Small intestine (tissue), 7 donors: Measurements from ENCODE around the gene ZSWIM1. TPM values are rescaled to one million over a fixed set of nuclear protein-coding genes. Genes with fewer than 3 reads are reported as not detected.

ENCODE experiments used
- DNase-seq, 2 donors: peaks; one replicate each; pipeline versions ENCODE4 v3.0.0 to v3.0.0-alpha.2; 2013
- FAIRE-seq: peaks from 2 replicates; lab custom pipeline; 2012; peaks lifted over from hg19 to GRCh38; lab: Jason Lieb, UNC
- H3K27ac ChIP-seq, 3 donors: one replicate each; pipeline ENCODE4 v1.5.1; 2013; ENCODE audit warnings: low read length in 2 of 3, mild to moderate bottlenecking in 2 of 3, control low read depth in 1 of 3, inconsistent platforms in 1 of 3, low read depth in 1 of 3, moderate library complexity in 1 of 3
- H3K27me3 ChIP-seq, 3 donors: one replicate each; pipeline ENCODE4 v1.6.1; 2013; ENCODE audit warnings: low read length in 3 of 3, inconsistent platforms in 1 of 3; ENCODE audit not compliant: control insufficient read depth in 3 of 3, insufficient read depth in 3 of 3
- H3K36me3 ChIP-seq, 3 donors: one replicate each; pipeline ENCODE4 v1.6.1; 2013; ENCODE audit warnings: low read length in 3 of 3, inconsistent platforms in 1 of 3, low read depth in 1 of 3, mild to moderate bottlenecking in 1 of 3, moderate library complexity in 1 of 3; ENCODE audit not compliant: control insufficient read depth in 3 of 3, insufficient read depth in 2 of 3
- H3K4me1 ChIP-seq, 3 donors: one replicate each; pipeline ENCODE4 v1.6.1; 2013; ENCODE audit warnings: low read length in 2 of 3, inconsistent platforms in 1 of 3, low read depth in 1 of 3, mild to moderate bottlenecking in 1 of 3, moderate library complexity in 1 of 3; ENCODE audit not compliant: control insufficient read depth in 3 of 3, insufficient read depth in 2 of 3
- H3K4me3 ChIP-seq, 3 donors: one replicate each; pipeline ENCODE4 v1.5.1; 2013; ENCODE audit warnings: low read length in 3 of 3, control low read depth in 1 of 3, inconsistent platforms in 1 of 3, low read depth in 1 of 3, mild to moderate bottlenecking in 1 of 3, moderate library complexity in 1 of 3
- H3K9me3 ChIP-seq, 2 donors: one replicate each; pipeline ENCODE4 v1.6.1; 2013; ENCODE audit warnings: low read depth in 1 of 2, low read length in 1 of 2; ENCODE audit not compliant: control insufficient read depth in 2 of 2, insufficient read depth in 1 of 2
- WGBS, 3 donors: extraction: QIAGEN DNeasy Blood & Tissue Kit; methylation state at CpG; one replicate each; pipeline ENCODE4 v1.1.7; 2013; 5-methylcytosine and 5-hydroxymethylcytosine counted together
- polyA plus RNA-seq, 4 donors: library from polyadenylated mRNA; stranded (reverse) in 3 of 4; unstranded in 1 of 4; fragments of 200-250 nt in 3 of 4; fragments of 120-200 nt in 1 of 4; gene quantifications; one replicate each; pipeline versions ENCODE4 v1.2.1 to v1.2.3, GENCODE V29; 2013
- donor health status: healthy with polysubstance abuse.
- donor health status: control.
- donor health status: control.
- donor health status: Bipolar disorder and iron deficiency.
- donor health status: healthy.

Gene ZSWIM1
- polyA plus RNA-seq, 4 donors, result 2.5 to 17.1 (median 3.6) TPM

GRCh38 chr20:45905505-45906079 is 24.6 kb downstream of the ZSWIM1 start:
- 85 to 89% (median 87%) methylated on average over 8 of the region's 8 CpGs for WGBS, 3 donors
- Histone ChIP-seq H3K4me1 (no peaks in the 10 kb centered on the region), H3K4me3 (no peak overlapping the region), H3K9me3 (no peaks in the 10 kb centered on the region), H3K27me3 (no peaks in the 10 kb centered on the region), H3K27ac (no peak overlapping the region), H3K36me3 (peaks cover 0 to 29% (median 5%) of the 10 kb centered on the region in 3 donors)
- FAIRE-seq (no peak), DNase-seq (no peak)

DNA sequence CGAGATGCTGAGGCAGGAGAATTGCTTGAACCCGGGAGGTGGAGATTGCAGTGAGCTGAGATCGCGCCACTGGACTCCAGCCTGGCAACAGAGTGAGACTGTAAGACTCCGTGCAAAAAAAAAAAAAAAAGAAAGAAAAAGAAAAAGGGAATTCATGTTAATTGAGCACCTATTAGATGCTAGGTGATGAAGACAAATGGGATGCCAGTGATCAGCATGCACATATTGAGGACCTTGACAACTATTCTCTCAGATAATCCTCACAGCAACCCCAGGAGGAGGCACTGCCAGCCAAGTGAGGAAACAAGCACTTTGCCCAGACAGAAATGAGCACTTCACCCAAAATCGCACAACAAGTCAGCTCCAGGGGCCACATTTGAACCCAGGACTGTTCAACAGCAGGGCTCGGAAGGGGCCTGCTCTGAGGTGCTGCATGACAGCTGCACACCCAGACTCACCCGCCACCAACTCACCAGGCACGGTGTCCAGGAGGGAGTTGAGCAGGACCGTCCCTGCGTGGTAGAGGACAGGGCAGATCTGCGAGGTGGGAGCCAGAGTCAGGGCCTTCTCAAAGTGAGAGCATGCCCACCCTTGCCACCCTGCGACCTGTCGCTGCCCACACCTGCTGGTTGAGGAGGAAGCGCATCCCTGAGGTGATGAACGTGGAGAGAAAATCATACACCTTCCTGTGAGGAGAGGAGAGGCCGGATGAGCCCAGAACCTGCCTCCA is 26.4 kb downstream of the ZSWIM1 start:
- Histone ChIP-seq H3K9me3 (no peaks in the 10 kb centered on the region), H3K36me3 (peaks cover 0 to 23% (median 0%) of the 10 kb centered on the region in 3 donors), H3K27ac (no peak overlapping the region), H3K4me1 (peaks cover 0 to 15% (median 4%) of the 10 kb centered on the region in 3 donors), H3K27me3 (no peaks in the 10 kb centered on the region), H3K4me3 (no peak overlapping the region)
- no peak for FAIRE-seq
- WGBS, 3 donors, result 88 to 95% (median 93%) methylated on average over 17 of the region's 17 CpGs
- DNase-seq, result no peak

DNA sequence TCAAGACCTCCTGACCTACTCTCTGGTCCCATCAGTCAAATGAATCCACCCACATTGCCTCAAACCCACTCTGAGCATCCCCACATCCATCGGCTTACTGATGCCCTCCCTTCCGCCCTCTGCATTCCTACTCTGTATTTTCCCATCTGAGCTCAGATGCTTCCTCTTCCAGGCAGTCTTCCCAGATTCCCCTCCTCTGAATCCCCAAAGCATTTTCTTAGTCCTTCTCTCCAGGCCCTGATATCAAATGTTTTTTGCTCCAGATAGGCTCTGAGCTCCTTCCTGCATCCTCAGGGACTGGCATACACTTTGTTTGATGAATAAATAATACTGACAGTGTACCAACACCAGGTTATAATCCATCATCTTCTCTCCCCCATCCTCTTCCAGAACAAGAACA is 27.1 kb downstream of the ZSWIM1 start:
- Histone ChIP-seq H3K4me1 (peaks cover 0 to 19% (median 4%) of the 10 kb centered on the region in 3 donors), H3K9me3 (no peaks in the 10 kb centered on the region), H3K4me3 (no peak overlapping the region), H3K36me3 (peaks cover 0 to 22% (median 0%) of the 10 kb centered on the region in 3 donors), H3K27ac (no peak overlapping the region), H3K27me3 (no peaks in the 10 kb centered on the region)
- DNase-seq, result no peak
- WGBS, 3 donors, result 91 to 100% (median 97%) methylated on average over 2 of the region's 2 CpGs
- FAIRE-seq, result no peak

GRCh38 chr20:45909336-45909808 is 28.3 kb downstream of the ZSWIM1 start:
- Histone ChIP-seq H3K27ac (no peak overlapping the region), H3K36me3 (peaks cover 0 to 22% (median 0%) of the 10 kb centered on the region in 3 donors), H3K27me3 (no peaks in the 10 kb centered on the region), H3K4me3 (no peak overlapping the region), H3K4me1 (peaks cover 0 to 23% (median 4%) of the 10 kb centered on the region in 3 donors), H3K9me3 (no peaks in the 10 kb centered on the region)
- FAIRE-seq, result no peak
- peak in 1 of 2 donors; percentile 63 for DNase-seq
- 62 to 82% (median 67%) methylated on average over 12 of the region's 12 CpGs for WGBS, 3 donors

DNA sequence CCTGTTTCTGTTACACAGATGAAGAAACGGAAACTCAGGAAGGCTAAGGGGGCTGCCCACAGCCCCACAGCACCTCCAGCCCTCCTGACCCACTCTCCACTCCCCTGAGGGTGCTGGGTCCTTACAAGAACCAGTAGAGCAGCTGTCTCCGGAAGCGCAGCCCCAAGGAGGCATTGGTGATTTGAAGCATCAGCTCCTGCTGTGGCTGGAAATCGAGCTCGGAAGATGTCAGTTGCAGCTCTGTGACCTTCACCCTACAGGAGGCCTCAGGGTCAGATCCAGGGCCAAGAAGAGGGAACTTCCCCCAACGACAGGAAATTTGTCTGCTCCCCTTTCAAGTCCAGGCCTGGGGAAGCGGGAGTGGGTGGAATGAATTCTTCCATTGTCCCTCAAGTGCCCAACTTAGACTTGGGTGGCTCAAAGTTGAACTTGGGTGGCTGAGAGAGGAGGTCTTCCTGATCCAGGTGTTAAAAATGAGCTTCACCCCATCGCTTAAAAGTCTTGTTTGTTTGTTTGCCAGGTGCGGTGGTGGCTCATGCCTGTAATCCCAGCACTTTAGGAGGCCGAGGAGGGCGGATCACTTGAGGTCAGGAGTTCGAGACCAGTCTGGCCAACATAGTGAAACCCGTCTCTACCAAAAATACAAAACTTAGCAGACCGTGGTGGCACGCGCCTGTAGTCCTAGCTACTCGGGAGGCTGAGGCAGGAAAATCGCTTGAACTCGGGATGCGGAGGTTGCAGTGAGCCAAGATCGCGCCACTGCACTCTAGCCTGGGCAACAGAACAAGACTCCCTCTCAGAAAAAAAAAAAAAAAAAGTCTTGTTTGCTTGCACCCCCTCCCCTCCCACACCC is 29.0 kb downstream of the ZSWIM1 start:
- no peaks in the 10 kb centered on the region for H3K27me3 ChIP-seq
- WGBS, 3 donors, result 74 to 78% (median 77%) methylated on average over 22 of the region's 22 CpGs
- H3K4me3 ChIP-seq, result no peak overlapping the region
- peaks cover 0 to 16% (median 0%) of the 10 kb centered on the region in 3 donors for H3K36me3 ChIP-seq
- DNase-seq (no peak), FAIRE-seq (no peak)
- no peaks in the 10 kb centered on the region for H3K9me3 ChIP-seq
- peaks cover 0 to 25% (median 4%) of the 10 kb centered on the region in 3 donors for H3K4me1 ChIP-seq
- H3K27ac ChIP-seq, result peak overlapping the region in 1 of 3 donors; percentile 25

DNA sequence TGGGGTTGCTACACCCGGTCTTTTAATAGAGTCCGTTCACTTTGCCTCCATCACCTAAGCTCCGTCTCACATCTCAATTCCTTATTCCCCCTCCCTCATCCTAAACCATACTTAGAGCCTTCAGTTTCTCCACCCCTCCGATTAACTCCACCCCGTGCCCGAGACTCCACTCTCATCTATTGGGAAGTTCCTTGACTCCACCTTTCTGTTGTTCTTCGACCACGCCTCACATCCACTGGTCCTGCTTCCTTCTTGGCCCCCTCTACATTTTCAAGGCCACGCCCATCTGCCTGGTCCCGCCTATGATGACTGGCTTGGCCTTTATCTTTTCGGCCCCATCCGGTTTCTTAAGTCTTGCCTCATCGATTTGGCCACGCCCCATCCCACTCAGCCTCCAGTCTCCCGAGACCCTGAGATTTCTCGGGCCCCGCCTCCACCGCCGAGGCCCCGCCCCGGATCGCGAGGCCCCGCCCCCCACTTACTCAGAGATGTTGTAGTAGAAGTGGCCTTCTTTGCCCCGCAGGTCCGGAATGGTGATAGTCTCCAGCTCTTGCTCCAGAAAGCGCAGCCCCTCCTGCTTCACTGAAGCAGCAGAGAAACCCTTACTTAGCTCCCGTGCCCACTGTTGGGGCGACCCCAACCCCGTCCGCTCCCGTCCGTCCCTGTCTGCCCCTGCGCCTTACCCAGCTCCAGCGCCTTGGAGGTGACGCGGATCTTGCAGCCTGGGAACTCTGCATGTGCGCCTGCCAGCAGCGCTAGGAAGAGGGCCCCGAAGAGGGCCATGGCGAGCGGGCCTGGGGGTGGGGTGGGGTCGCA is 29.9 kb downstream of the ZSWIM1 start:
- Histone ChIP-seq H3K27me3 (no peaks in the 10 kb centered on the region), H3K4me3 (peak overlapping the region in 2 of 3 donors; percentile 46 to 57), H3K27ac (peak overlapping the region in 2 of 3 donors; percentile 64 to 84), H3K9me3 (no peaks in the 10 kb centered on the region), H3K4me1 (peaks cover 0 to 25% (median 4%) of the 10 kb centered on the region in 3 donors), H3K36me3 (peaks cover 0 to 11% (median 0%) of the 10 kb centered on the region in 3 donors)
- WGBS, 3 donors, result 1 to 4% (median 3%) methylated on average over 43 of the region's 43 CpGs
- FAIRE-seq, result no peak
- DNase-seq, result peak; percentile 91 to 98

DNA sequence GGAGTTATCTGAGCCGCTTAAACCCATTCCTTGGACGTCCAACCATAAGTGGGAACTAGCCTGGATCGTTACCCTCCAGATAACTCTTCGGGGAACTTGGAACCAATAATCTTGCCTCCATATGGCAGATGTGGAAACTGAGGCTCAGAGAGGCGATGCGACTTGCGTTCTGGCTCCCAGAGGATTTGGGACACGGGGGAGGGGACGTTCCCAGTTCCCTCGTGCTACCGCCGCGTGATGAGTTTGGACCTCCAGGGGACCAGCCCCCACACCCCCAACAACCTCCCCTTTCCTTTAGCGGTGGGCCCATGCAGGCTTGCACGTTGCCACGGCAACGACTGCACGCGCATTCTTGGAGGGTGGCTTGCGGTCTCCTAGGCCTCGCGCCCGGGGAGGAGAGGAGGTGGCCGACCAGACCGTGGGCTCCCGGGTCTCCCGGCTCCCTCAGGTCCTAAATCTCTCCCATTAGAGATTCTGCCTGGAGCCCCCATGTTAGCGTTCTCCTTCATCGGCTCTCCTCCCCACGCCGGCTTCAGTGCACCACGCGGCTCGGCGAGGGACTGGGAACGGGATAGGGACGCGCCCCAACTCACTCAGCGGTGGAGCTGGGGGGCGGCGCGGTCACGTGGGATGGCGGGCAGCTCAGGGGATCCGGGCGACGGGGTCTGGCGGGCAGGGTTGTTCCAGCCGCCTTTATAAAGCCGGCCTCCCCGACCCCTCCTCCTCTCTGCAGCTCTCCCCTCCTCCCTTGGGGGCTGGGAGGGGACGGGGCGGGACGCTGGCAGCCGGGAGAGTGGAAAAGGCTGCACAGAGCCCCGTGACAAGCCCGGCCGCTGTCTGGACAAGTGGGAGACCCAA is 30.7 kb downstream of the ZSWIM1 start, which contains the start of gene PLTP:
Gene PLTP (minus strand): TSS at position 670 of the 858 bp plus-strand sequence. CDS start 703 bp downstream, outside the sequence.
- Histone ChIP-seq H3K4me3 (peak within 1 kb of the TSS; percentile 18 to 57 (median 46)), H3K27me3 (no peaks in the 10 kb centered on the region), H3K36me3 (peaks cover 0 to 8% (median 0%) of the 10 kb centered on the region in 3 donors), H3K27ac (peak within 1 kb of the TSS in 2 of 3 donors; percentile 64 to 84), H3K9me3 (no peaks in the 10 kb centered on the region), H3K4me1 (peaks cover 0 to 25% (median 4%) of the 10 kb centered on the region in 3 donors)
- peak in 1 of 2 donors; percentile 66 for DNase-seq
- FAIRE-seq, result no peak
- WGBS, 3 donors, result 1 to 4% (median 2%) methylated on average over 40 to 58 of the region's 58 CpGs
